HepG2 (cell line): ENCODE results near the gene OPTN. TPM values are rescaled to one million over a fixed set of nuclear protein-coding genes. Genes with fewer than 3 reads are reported as not detected.
A peak's percentile ranks its signal among the peaks of the same experiment; 100 is the strongest.

Source experiments
- ATAC-seq: fragments of 200-7000 bp; cut with Tn5 transposase; 3 replicates; pipeline ENCODE4 v1.9.1; 2020; ENCODE audit warnings: mild to moderate bottlenecking, moderate library complexity
- BruUV-seq: library from RNA; stranded (reverse); fragments of 400-500 nt; replicated peaks from 2 replicates; lab custom pipeline; 2021; lab: Mats Ljungman, UMichigan
- CTCF ChIA-PET: fragments of 300-600 bp; formaldehyde crosslinking; extraction: SDS; loops from one replicate; lab custom pipeline; 2021; ENCODE audit warnings: low total read pairs, inconsistent platforms, low intra/inter-chr PET ratio; lab: Yijun Ruan, JAX
- POLR2A ChIA-PET: fragments of 350-600 bp; sonication (Branson Sonifier 250); formaldehyde crosslinking; loops from one replicate; lab custom pipeline; 2020; ENCODE audit warnings: antibody characterized with exemption, inconsistent platforms; lab: Yijun Ruan, JAX
- DNase-seq: peaks from one replicate; pipeline ENCODE4 v3.0.0-alpha.2; 2015; ENCODE audit warnings: low spot score
- FAIRE-seq: peaks from 3 replicates; lab custom pipeline; 2011; peaks lifted over from hg19 to GRCh38; lab: Jason Lieb, UNC
- H2AFZ ChIP-seq: one replicate; pipeline ENCODE4 v1.6.1; 2011; ENCODE audit warnings: low read length, inconsistent platforms
- H3K27ac ChIP-seq: fragments of 300-600 bp; 3 replicates; pipeline ENCODE4 v1.8.0; 2011; ENCODE audit warnings: mixed run types, mild to moderate bottlenecking, mixed read lengths, low read length, inconsistent platforms; ENCODE audit not compliant: insufficient read depth; ENCODE audit errors: extremely low read length
- H3K27me3 ChIP-seq, 2 experiments: fragments of 200-600 bp in 1 of 2; 2 replicates in 1 of 2; 3 replicates in 1 of 2; pipeline versions ENCODE4 v1.6.0 to v1.8.0; 2011; ENCODE audit warnings: low read length in 2 of 2, mild to moderate bottlenecking in 2 of 2, moderate library complexity in 2 of 2, inconsistent platforms in 1 of 2; ENCODE audit not compliant: insufficient read depth in 2 of 2, control insufficient read depth in 1 of 2
- H3K36me3 ChIP-seq, 2 experiments: fragments of 200-600 bp in 1 of 2; replicated peaks in 1 of 2; 2 replicates in 1 of 2; 3 replicates in 1 of 2; pipeline versions ENCODE4 v1.5.1 to v1.8.0; 2011; ENCODE audit warnings: low read length in 2 of 2, inconsistent platforms in 1 of 2; ENCODE audit not compliant: insufficient read depth in 2 of 2, control insufficient read depth in 1 of 2
- H3K4me1 ChIP-seq: 2 replicates; pipeline ENCODE4 v1.5.1; 2012; ENCODE audit warnings: low read length, inconsistent platforms; ENCODE audit not compliant: insufficient read depth
- H3K4me2 ChIP-seq: 2 replicates; pipeline ENCODE4 v1.6.0; 2011; ENCODE audit warnings: low read depth, low read length, inconsistent platforms
- H3K4me3 ChIP-seq, 3 experiments: fragments of 200-600 bp in 1 of 3; sonication (generic), shearing (Covaris generic) in 1 of 3; replicated peaks in 1 of 3; 2 replicates each; pipeline ENCODE4 v1.5.1; 2011 to 2016; ENCODE audit warnings: low read length in 3 of 3, inconsistent platforms in 2 of 3, low read depth in 2 of 3, mild to moderate bottlenecking in 2 of 3, control low read depth in 1 of 3, mixed read lengths in 1 of 3; ENCODE audit not compliant: insufficient read depth in 1 of 3
- H3K79me2 ChIP-seq: one replicate; pipeline ENCODE4 v1.6.1; 2011; ENCODE audit warnings: low read length, inconsistent platforms; ENCODE audit not compliant: insufficient read depth
- H3K9ac ChIP-seq: 2 replicates; pipeline ENCODE4 v1.6.0; 2011; ENCODE audit warnings: mild to moderate bottlenecking, low read depth, low read length, inconsistent platforms; ENCODE audit not compliant: insufficient read depth
- H3K9me3 ChIP-seq: 2 replicates; pipeline ENCODE4 v1.5.1; 2012; ENCODE audit warnings: mild to moderate bottlenecking, low read length
- H4K20me1 ChIP-seq: 2 replicates; pipeline ENCODE4 v1.6.0; 2011; ENCODE audit warnings: inconsistent platforms, mild to moderate bottlenecking, low read length, moderate library complexity; ENCODE audit not compliant: insufficient read depth
- HNF1A ChIP-seq, 2 experiments: sonication (generic) in 1 of 2; formaldehyde crosslinking in 1 of 2; IDR thresholded peaks; 2 replicates each; pipeline versions ENCODE4 v1.4.0 to v1.6.1; 2016 to 2020; ENCODE audit warnings: borderline replicate concordance in 1 of 2, low read depth in 1 of 2, mild to moderate bottlenecking in 1 of 2, missing genetic modification reagents in 1 of 2
- PAXIP1 ChIP-seq: sonication (generic); formaldehyde crosslinking; conservative IDR thresholded peaks from 2 replicates; pipeline ENCODE4 v1.4.0; 2020; ENCODE audit warnings: mild to moderate bottlenecking, missing genetic modification reagents, moderate library complexity
- PBX2 ChIP-seq: IDR thresholded peaks from 2 replicates; pipeline ENCODE4 v1.6.1; 2016; ENCODE audit warnings: control low read depth
- RARA ChIP-seq: IDR thresholded peaks from 2 replicates; pipeline ENCODE4 v1.6.1; 2016; ENCODE audit warnings: missing genetic modification reagents, missing compliant biosample characterization
- ZKSCAN1 ChIP-seq: fragments of 150-350 bp; IDR thresholded peaks from 2 replicates; pipeline ENCODE4 v1.6.1; 2014; ENCODE audit warnings: low read length
- ZMYM4 ChIP-seq: sonication (generic); formaldehyde crosslinking; IDR thresholded peaks from 2 replicates; pipeline ENCODE4 v1.8.1; 2023; ENCODE audit warnings: mild to moderate bottlenecking, missing genetic modification reagents
- ZNF276 ChIP-seq: sonication (generic); formaldehyde crosslinking; IDR thresholded peaks from 2 replicates; pipeline ENCODE4 v1.4.0; 2020; ENCODE audit warnings: mild to moderate bottlenecking, low read depth, missing genetic modification reagents
- ZNF430 ChIP-seq: sonication (generic); formaldehyde crosslinking; IDR thresholded peaks from 2 replicates; pipeline ENCODE4 v1.9.0; 2021; ENCODE audit warnings: mild to moderate bottlenecking, missing genetic modification reagents
- ZNF530 ChIP-seq: sonication (generic); formaldehyde crosslinking; IDR thresholded peaks from 2 replicates; pipeline ENCODE4 v1.5.0; 2020; ENCODE audit warnings: low read depth, mild to moderate bottlenecking, missing genetic modification reagents
- ZNF839 ChIP-seq: sonication (generic); formaldehyde crosslinking; IDR thresholded peaks from 2 replicates; pipeline ENCODE4 v1.4.0; 2020; ENCODE audit warnings: missing genetic modification reagents, mild to moderate bottlenecking, borderline replicate concordance
- WGBS: methylation state at CpG from one replicate; pipeline ENCODE4 v1.1.6; 2017; ENCODE audit warnings: low lambda C conversion rate; 5-methylcytosine and 5-hydroxymethylcytosine counted together
- in situ Hi-C: cut with HindIII; loops from 2 replicates; pipeline ENCODE4 v1.10.0; 2017; ENCODE audit warnings: low pct_unique_long_range_greater_than_20kb; ENCODE audit not compliant: extremely low pct_ligation_motif_present
- intact Hi-C: fragments of 100-400 bp; cut with micrococcal nuclease; formaldehyde crosslinking; loops from one replicate; pipeline ENCODE4 v1.10.0; 2022; ENCODE audit not compliant: unreplicated experiment
- polyA plus RNA-seq, 8 experiments: library from polyadenylated mRNA; depleted of rRNA in 3 of 8; stranded (reverse) in 7 of 8; unstranded in 1 of 8; fragments of >200 nt; fragmentation: Illumina TruSeq in 4 of 8; extraction: Trizol in 4 of 8; gene quantifications; 2 replicates each; pipeline versions ENCODE4 v1.2.1 to v1.2.3, GENCODE V29; 2011 to 2016; ENCODE audit warnings: low read depth in 4 of 8, missing spikeins in 1 of 8, mixed read lengths in 1 of 8; ENCODE audit not compliant: insufficient read depth in 1 of 8
- total RNA-seq, 5 experiments: library from RNA; depleted of rRNA; stranded (reverse); fragments of >200 nt; fragmentation: Illumina TruSeq; extraction: Trizol; gene quantifications; 2 replicates each; pipeline ENCODE4 v1.2.3, GENCODE V29; 2016; ENCODE audit warnings: low read depth in 1 of 5

OPTN gene
- total and polyA plus RNA-seq, 2 of the 13 experiments (the other 11 are each of a cell fraction or from before 2014, with no cell fraction given) = 13.4 to 46.6 TPM

- peaks cover 12% of the 10 kb centered on the region for H3K79me2 ChIP-seq
- no peaks in the 10 kb centered on the region; a peak in 2 of 5 replicates for H3K27me3 ChIP-seq
- DNase-seq = peak; percentile 51
- H3K27ac ChIP-seq = peak overlapping the region; percentile 77
- no peaks in the 10 kb centered on the region for H4K20me1 ChIP-seq
- intact Hi-C loops (loop anchor here (5.0 to 10.0 kb wide), 2 partner anchors 60 to 173 kb away; partner anchors contain the start of gene MCM10), in situ Hi-C loops (no loop called here)
- 7% methylated on average over 13 of the region's 13 CpGs for WGBS
- no TSS peak for BruUV-seq
- peak overlapping the region; percentile 74 for H3K9ac ChIP-seq
- H3K4me1 ChIP-seq = peaks cover 52% of the 10 kb centered on the region
- ChIA-PET CTCF (no interaction called here), POLR2A (no interaction called here)
- peak overlapping the region; percentile 51 to 72 (median 63) for H3K4me3 ChIP-seq
- ATAC-seq = peak; percentile 9
- FAIRE-seq = peak; percentile 49
- peak overlapping the region; percentile 80 for H2AFZ ChIP-seq
- no peaks in the 10 kb centered on the region for H3K9me3 ChIP-seq
- peak overlapping the region; percentile 99 for H3K4me2 ChIP-seq
- H3K36me3 ChIP-seq = no peaks in the 10 kb centered on the region
- TF ChIP-seq PAXIP1 (CRISPR knock-in tag) (peak; percentile 57; the same call in 1 of the 2 replicates), ZKSCAN1 (no peak), ZMYM4 (CRISPR knock-in tag) (peak; percentile 57; the same call in 1 of the 2 replicates), PBX2 (CRISPR knock-in tag) (peak; percentile 71), ZNF839 (CRISPR knock-in tag) (no peak), ZNF276 (no peak), ZNF530 (no peak), ZNF430 (CRISPR knock-in tag) (0 out of 2 replicates have a peak, but pooled peaks have one; percentile 30), RARA (CRISPR knock-in tag) (peak; percentile 22; the same call in 1 of the 2 replicates), HNF1A (IDR thresholded peaks at IDR 0.05; ENCODE audit: low read depth) (no peak), HNF1A (CRISPR knock-in tag; IDR thresholded peaks at IDR 0.05; ENCODE audit: borderline replicate concordance) (no peak)
These were observed 2.2 kb downstream of the OPTN start for GRCh38 chr10:13102002-13102794.
